PC-9 (cell line): ENCODE results near the gene ATIC.

ENCODE experiments used
- CTCF ChIP-seq: fragments of 200-600 bp; sonication (generic); conservative IDR thresholded peaks from 2 replicates; pipeline ENCODE4 v1.6.1; 2017; ENCODE audit warnings: mixed run types, antibody characterized with exemption, mild to moderate bottlenecking, moderate library complexity
- EZH2 ChIP-seq: fragments of 200-600 bp; sonication (generic); IDR thresholded peaks from 2 replicates; pipeline ENCODE4 v1.8.0; 2017; ENCODE audit warnings: antibody characterized with exemption, low read depth

- TF ChIP-seq CTCF (no peak), EZH2 (no peak)
Observed at GRCh38 chr2:215332872-215333595, 21.2 kb downstream of the ATIC start.
